ENCODE measurements around the gene GPX3.

Gene GPX3

GRCh38 chr5:150999704-151000442 lies 20.5 kb upstream of the GPX3 start:
- Histone ChIP-seq H3K9me3 (ENCODE audit: insufficient read depth, low read length) (no peaks in the 10 kb centered on the region), H3K4me3 (ENCODE audit: insufficient read length, low read depth) (no peak overlapping the region), H3K9ac (ENCODE audit: insufficient read length, low read depth) (no peak overlapping the region), H3K27me3 (ENCODE audit: insufficient read depth, insufficient read length) (no peaks in the 10 kb centered on the region), H3K36me3 (ENCODE audit: insufficient read depth, insufficient read length, low read length) (no peaks in the 10 kb centered on the region), H3K4me1 (ENCODE audit: insufficient read depth, insufficient read length) (peaks cover 3% of the 10 kb centered on the region)
- no peak for DNase-seq (ENCODE audit: low read depth, low spot score)
- no peak for TF ChIP-seq ZNF274 (IDR thresholded peaks at IDR 0.05; ENCODE audit: low read depth, low read length)
- no peak for TF ChIP-seq SUZ12 (IDR thresholded peaks at IDR 0.05; ENCODE audit: extremely low read depth, insufficient read depth, insufficient read length)
- no peak for TF ChIP-seq YY1 (IDR thresholded peaks at IDR 0.05; ENCODE audit: insufficient read depth, insufficient read length)

DNA sequence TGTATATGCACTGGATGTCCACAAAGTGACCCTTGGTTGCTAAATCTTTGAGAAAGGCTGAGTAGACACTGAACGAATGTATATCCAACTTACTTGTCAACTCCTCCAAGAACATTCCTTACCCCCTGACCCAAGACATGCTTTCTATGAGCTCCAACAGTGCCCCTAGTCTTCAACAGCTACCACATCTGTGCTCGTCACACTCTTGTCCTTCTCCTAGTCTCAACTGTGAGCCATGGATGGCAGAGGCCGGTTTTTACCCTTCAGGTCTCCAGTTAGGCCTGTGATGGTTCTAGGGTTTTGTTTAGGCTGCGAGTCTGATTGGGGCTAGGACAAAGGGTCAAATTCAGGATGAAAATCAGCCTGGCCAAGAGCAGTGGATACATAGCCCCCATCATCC lies 19.0 kb upstream of the GPX3 start:
- no peak overlapping the region for H3K4me3 ChIP-seq (ENCODE audit: insufficient read length, low read depth)
- H3K4me1 ChIP-seq (ENCODE audit: insufficient read depth, insufficient read length), result peaks cover 3% of the 10 kb centered on the region
- TF ChIP-seq ZNF274 (IDR thresholded peaks at IDR 0.05; ENCODE audit: low read depth, low read length) (no peak), YY1 (IDR thresholded peaks at IDR 0.05; ENCODE audit: insufficient read depth, insufficient read length) (no peak), SUZ12 (IDR thresholded peaks at IDR 0.05; ENCODE audit: extremely low read depth, insufficient read depth, insufficient read length) (no peak)
- no peaks in the 10 kb centered on the region for H3K9me3 ChIP-seq (ENCODE audit: insufficient read depth, low read length)
- no peaks in the 10 kb centered on the region for H3K27me3 ChIP-seq (ENCODE audit: insufficient read depth, insufficient read length)
- no peak for DNase-seq (ENCODE audit: low read depth, low spot score)
- no peak overlapping the region for H3K9ac ChIP-seq (ENCODE audit: insufficient read length, low read depth)
- no peaks in the 10 kb centered on the region for H3K36me3 ChIP-seq (ENCODE audit: insufficient read depth, insufficient read length, low read length)

- peaks cover 3% of the 10 kb centered on the region for H3K4me1 ChIP-seq (ENCODE audit: insufficient read depth, insufficient read length)
- H3K9me3 ChIP-seq (ENCODE audit: insufficient read depth, low read length), result no peaks in the 10 kb centered on the region
- TF ChIP-seq YY1 (IDR thresholded peaks at IDR 0.05; ENCODE audit: insufficient read depth, insufficient read length), result no peak
- no peak for TF ChIP-seq SUZ12 (IDR thresholded peaks at IDR 0.05; ENCODE audit: extremely low read depth, insufficient read depth, insufficient read length)
- TF ChIP-seq ZNF274 (IDR thresholded peaks at IDR 0.05; ENCODE audit: low read depth, low read length), result no peak
- no peaks in the 10 kb centered on the region for H3K27me3 ChIP-seq (ENCODE audit: insufficient read depth, insufficient read length)
- H3K36me3 ChIP-seq (ENCODE audit: insufficient read depth, insufficient read length, low read length), result no peaks in the 10 kb centered on the region
- H3K4me3 ChIP-seq (ENCODE audit: insufficient read length, low read depth), result no peak overlapping the region
- H3K9ac ChIP-seq (ENCODE audit: insufficient read length, low read depth), result no peak overlapping the region
- DNase-seq (ENCODE audit: low read depth, low spot score), result no peak
Observed at GRCh38 chr5:151002250-151002649, 18.1 kb upstream of the GPX3 start.

- no peaks in the 10 kb centered on the region for H3K9me3 ChIP-seq (ENCODE audit: insufficient read depth, low read length)
- H3K4me1 ChIP-seq (ENCODE audit: insufficient read depth, insufficient read length), result peaks cover 3% of the 10 kb centered on the region
- no peak for TF ChIP-seq SUZ12 (IDR thresholded peaks at IDR 0.05; ENCODE audit: extremely low read depth, insufficient read depth, insufficient read length)
- no peak for TF ChIP-seq YY1 (IDR thresholded peaks at IDR 0.05; ENCODE audit: insufficient read depth, insufficient read length)
- TF ChIP-seq ZNF274 (IDR thresholded peaks at IDR 0.05; ENCODE audit: low read depth, low read length), result no peak
- DNase-seq (ENCODE audit: low read depth, low spot score), result no peak
- no peak overlapping the region for H3K9ac ChIP-seq (ENCODE audit: insufficient read length, low read depth)
- H3K4me3 ChIP-seq (ENCODE audit: insufficient read length, low read depth), result no peak overlapping the region
- H3K27me3 ChIP-seq (ENCODE audit: insufficient read depth, insufficient read length), result no peaks in the 10 kb centered on the region
- no peaks in the 10 kb centered on the region for H3K36me3 ChIP-seq (ENCODE audit: insufficient read depth, insufficient read length, low read length)
Observed at GRCh38 chr5:151002681-151003502, 17.5 kb upstream of the GPX3 start.

GRCh38 chr5:151003503-151003860 lies 16.9 kb upstream of the GPX3 start:
- no peak for DNase-seq (ENCODE audit: low read depth, low spot score)
- Histone ChIP-seq H3K4me1 (ENCODE audit: insufficient read depth, insufficient read length) (peaks cover 3% of the 10 kb centered on the region), H3K36me3 (ENCODE audit: insufficient read depth, insufficient read length, low read length) (no peaks in the 10 kb centered on the region), H3K27me3 (ENCODE audit: insufficient read depth, insufficient read length) (no peaks in the 10 kb centered on the region), H3K9me3 (ENCODE audit: insufficient read depth, low read length) (no peaks in the 10 kb centered on the region), H3K9ac (ENCODE audit: insufficient read length, low read depth) (no peak overlapping the region), H3K4me3 (ENCODE audit: insufficient read length, low read depth) (no peak overlapping the region)
- TF ChIP-seq ZNF274 (IDR thresholded peaks at IDR 0.05; ENCODE audit: low read depth, low read length) (no peak), SUZ12 (IDR thresholded peaks at IDR 0.05; ENCODE audit: extremely low read depth, insufficient read depth, insufficient read length) (no peak), YY1 (IDR thresholded peaks at IDR 0.05; ENCODE audit: insufficient read depth, insufficient read length) (no peak)

DNA sequence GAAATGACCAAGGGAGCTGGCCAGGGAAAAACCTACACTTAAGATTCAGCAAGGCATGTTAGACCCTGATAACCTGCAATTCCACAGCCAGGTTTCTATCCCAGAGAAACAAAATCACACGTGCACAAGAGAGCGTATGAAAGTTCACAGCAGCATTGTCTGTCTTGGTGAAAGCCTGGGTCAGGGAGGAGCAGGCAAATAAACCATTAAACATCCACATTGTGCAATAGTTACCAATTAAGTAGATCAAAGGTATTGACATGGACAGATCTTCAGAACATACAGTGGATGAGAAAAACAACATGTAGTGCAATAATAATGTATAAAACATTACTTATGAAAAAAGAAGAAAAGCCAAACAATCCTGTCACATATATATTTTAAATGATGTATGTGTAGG lies 15.9 kb upstream of the GPX3 start:
- Histone ChIP-seq H3K9me3 (ENCODE audit: insufficient read depth, low read length) (no peaks in the 10 kb centered on the region), H3K4me1 (ENCODE audit: insufficient read depth, insufficient read length) (peaks cover 3% of the 10 kb centered on the region), H3K4me3 (ENCODE audit: insufficient read length, low read depth) (no peak overlapping the region), H3K9ac (ENCODE audit: insufficient read length, low read depth) (no peak overlapping the region), H3K27me3 (ENCODE audit: insufficient read depth, insufficient read length) (no peaks in the 10 kb centered on the region), H3K36me3 (ENCODE audit: insufficient read depth, insufficient read length, low read length) (no peaks in the 10 kb centered on the region)
- TF ChIP-seq SUZ12 (IDR thresholded peaks at IDR 0.05; ENCODE audit: extremely low read depth, insufficient read depth, insufficient read length), result no peak
- TF ChIP-seq ZNF274 (IDR thresholded peaks at IDR 0.05; ENCODE audit: low read depth, low read length), result no peak
- no peak for TF ChIP-seq YY1 (IDR thresholded peaks at IDR 0.05; ENCODE audit: insufficient read depth, insufficient read length)
- DNase-seq (ENCODE audit: low read depth, low spot score), result no peak
